ENCODE results near the gene CALCOCO1. TPM values are rescaled to one million over a fixed set of nuclear protein-coding genes. Genes with fewer than 3 reads are reported as not detected.

The CALCOCO1 gene
- total and polyA plus RNA-seq, 2 of the 13 experiments (the other 11 are each of a cell fraction or from before 2014, with no cell fraction given) = 7.7 to 47.7 TPM

DNA sequence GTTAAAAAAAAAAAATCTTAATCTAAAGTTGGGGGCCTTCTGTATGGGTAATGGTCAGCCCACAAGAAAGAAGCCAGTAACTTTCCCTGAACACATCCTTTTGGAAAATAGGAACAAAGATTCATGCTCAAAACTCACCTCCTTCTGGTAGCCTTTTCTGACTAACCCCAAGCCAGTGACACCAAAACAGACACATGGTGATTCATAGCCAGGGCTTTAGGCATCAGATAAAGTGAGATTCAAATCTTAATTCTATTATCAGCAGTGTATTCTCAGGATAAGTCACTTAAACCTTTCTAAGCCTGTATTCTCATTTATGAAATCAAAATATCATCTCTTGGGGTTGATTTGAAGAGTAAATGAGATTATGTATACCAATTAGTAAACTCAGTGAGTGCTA lies 56.3 kb downstream of the CALCOCO1 start:
- in situ Hi-C loops (cut with HindIII; ENCODE audit: extremely low pct_ligation_motif_present, low pct_unique_long_range_greater_than_20kb) = no loop called here
- CTCF ChIA-PET (ENCODE audit: low intra/inter-chr PET ratio, low total read pairs) = no interaction called here
- no peak for FAIRE-seq
- Histone ChIP-seq H3K4me1 (ENCODE audit: insufficient read depth, low read length) (peaks cover 20% of the 10 kb centered on the region), H3K27ac (ENCODE audit: extremely low read length, insufficient read depth, low read length) (no peak overlapping the region), H3K79me2 (ENCODE audit: insufficient read depth, low read length) (peaks cover 21% of the 10 kb centered on the region), H3K4me2 (ENCODE audit: low read depth, low read length) (no peak overlapping the region), H3K36me3 (replicated peaks in 1 of 2; ENCODE audit: control insufficient read depth in 1 of 2, insufficient read depth in 2 of 2, low read length in 2 of 2) (peaks cover 6 to 54% of the 10 kb centered on the region in 2 experiments; a peak in 4 of 5 replicates), H3K9me3 (ENCODE audit: low read length) (no peaks in the 10 kb centered on the region), H2AFZ (ENCODE audit: low read length) (no peak overlapping the region), H3K9ac (ENCODE audit: insufficient read depth, low read depth, low read length) (no peak overlapping the region), H3K27me3 (ENCODE audit: control insufficient read depth in 1 of 2, insufficient read depth in 2 of 2, low read length in 2 of 2) (no peaks in the 10 kb centered on the region; a peak in 1 of 5 replicates), H3K4me3 (replicated peaks in 1 of 3; ENCODE audit: insufficient read depth in 1 of 3, low read depth in 2 of 3, low read length in 3 of 3) (no peak overlapping the region), H4K20me1 (ENCODE audit: insufficient read depth, low read length) (no peaks in the 10 kb centered on the region)
- intact Hi-C loops (cut with micrococcal nuclease; ENCODE audit: unreplicated experiment) = no loop called here
- no TSS peak for BruUV-seq (replicated peaks)
- TF ChIP-seq SIN3B (IDR thresholded peaks at IDR 0.05; ENCODE audit: low read length) (no peak), ZNF879 (CRISPR knock-in tag; IDR thresholded peaks at IDR 0.05) (no peak), RBAK (CRISPR knock-in tag; IDR thresholded peaks at IDR 0.05) (no peak), DNMT1 (CRISPR knock-in tag; IDR thresholded peaks at IDR 0.05) (no peak), TCF7 (IDR thresholded peaks at IDR 0.05; ENCODE audit: low read depth) (no peak), SNRNP70 (IDR thresholded peaks at IDR 0.05; ENCODE audit: low read depth, low read length) (no peak), ZNF674 (CRISPR knock-in tag; IDR thresholded peaks at IDR 0.05; ENCODE audit: low read depth) (no peak), MATR3 (CRISPR knock-in tag; IDR thresholded peaks at IDR 0.05) (no peak), MLLT10 (CRISPR knock-in tag; IDR thresholded peaks at IDR 0.05) (no peak), MYNN (CRISPR knock-in tag; IDR thresholded peaks at IDR 0.05; ENCODE audit: low read depth) (no peak), HDAC1 (CRISPR knock-in tag; IDR thresholded peaks at IDR 0.05) (no peak), ARHGAP35 (CRISPR knock-in tag; IDR thresholded peaks at IDR 0.05; ENCODE audit: borderline replicate concordance) (no peak), ZNF614 (CRISPR knock-in tag; IDR thresholded peaks at IDR 0.05; ENCODE audit: borderline replicate concordance) (no peak), ZNF605 (CRISPR knock-in tag; IDR thresholded peaks at IDR 0.05) (no peak), ZNF274 (CRISPR knock-in tag; IDR thresholded peaks at IDR 0.05) (no peak), ZBTB21 (CRISPR knock-in tag; IDR thresholded peaks at IDR 0.05) (no peak)
- TF ChIP-seq, protein P1, sequence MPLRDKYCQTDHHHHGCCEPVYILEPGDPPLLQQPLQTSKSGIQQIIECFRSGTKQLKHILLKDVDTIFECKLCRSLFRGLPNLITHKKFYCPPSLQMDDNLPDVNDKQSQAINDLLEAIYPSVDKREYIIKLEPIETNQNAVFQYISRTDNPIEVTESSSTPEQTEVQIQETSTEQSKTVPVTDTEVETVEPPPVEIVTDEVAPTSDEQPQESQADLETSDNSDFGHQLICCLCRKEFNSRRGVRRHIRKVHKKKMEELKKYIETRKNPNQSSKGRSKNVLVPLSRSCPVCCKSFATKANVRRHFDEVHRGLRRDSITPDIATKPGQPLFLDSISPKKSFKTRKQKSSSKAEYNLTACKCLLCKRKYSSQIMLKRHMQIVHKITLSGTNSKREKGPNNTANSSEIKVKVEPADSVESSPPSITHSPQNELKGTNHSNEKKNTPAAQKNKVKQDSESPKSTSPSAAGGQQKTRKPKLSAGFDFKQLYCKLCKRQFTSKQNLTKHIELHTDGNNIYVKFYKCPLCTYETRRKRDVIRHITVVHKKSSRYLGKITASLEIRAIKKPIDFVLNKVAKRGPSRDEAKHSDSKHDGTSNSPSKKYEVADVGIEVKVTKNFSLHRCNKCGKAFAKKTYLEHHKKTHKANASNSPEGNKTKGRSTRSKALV (CRISPR knock-in tag; IDR thresholded peaks at IDR 0.05) = no peak
- TF ChIP-seq, protein P2, sequence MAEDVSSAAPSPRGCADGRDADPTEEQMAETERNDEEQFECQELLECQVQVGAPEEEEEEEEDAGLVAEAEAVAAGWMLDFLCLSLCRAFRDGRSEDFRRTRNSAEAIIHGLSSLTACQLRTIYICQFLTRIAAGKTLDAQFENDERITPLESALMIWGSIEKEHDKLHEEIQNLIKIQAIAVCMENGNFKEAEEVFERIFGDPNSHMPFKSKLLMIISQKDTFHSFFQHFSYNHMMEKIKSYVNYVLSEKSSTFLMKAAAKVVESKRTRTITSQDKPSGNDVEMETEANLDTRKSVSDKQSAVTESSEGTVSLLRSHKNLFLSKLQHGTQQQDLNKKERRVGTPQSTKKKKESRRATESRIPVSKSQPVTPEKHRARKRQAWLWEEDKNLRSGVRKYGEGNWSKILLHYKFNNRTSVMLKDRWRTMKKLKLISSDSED (CRISPR knock-in tag; IDR thresholded peaks at IDR 0.05) = no peak
- TF ChIP-seq, protein P3, sequence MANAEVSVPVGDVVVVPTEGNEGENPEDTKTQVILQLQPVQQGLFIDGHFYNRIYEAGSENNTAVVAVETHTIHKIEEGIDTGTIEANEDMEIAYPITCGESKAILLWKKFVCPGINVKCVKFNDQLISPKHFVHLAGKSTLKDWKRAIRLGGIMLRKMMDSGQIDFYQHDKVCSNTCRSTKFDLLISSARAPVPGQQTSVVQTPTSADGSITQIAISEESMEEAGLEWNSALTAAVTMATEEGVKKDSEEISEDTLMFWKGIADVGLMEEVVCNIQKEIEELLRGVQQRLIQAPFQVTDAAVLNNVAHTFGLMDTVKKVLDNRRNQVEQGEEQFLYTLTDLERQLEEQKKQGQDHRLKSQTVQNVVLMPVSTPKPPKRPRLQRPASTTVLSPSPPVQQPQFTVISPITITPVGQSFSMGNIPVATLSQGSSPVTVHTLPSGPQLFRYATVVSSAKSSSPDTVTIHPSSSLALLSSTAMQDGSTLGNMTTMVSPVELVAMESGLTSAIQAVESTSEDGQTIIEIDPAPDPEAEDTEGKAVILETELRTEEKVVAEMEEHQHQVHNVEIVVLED (CRISPR knock-in tag; IDR thresholded peaks at IDR 0.05; ENCODE audit: borderline replicate concordance) = no peak
- TF ChIP-seq, protein P4, sequence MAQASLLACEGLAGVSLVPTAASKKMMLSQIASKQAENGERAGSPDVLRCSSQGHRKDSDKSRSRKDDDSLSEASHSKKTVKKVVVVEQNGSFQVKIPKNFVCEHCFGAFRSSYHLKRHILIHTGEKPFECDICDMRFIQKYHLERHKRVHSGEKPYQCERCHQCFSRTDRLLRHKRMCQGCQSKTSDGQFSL (CRISPR knock-in tag; IDR thresholded peaks at IDR 0.05) = no peak
- DNase-seq (ENCODE audit: low spot score) = no peak
- POLR2A ChIA-PET = interaction anchor here (2.9 kb wide), 1 partner anchor 12 kb away, joined by 13 read pairs; no protein-coding TSS in a partner anchor
- ATAC-seq = no peak

Data from HepG2 (cell line).